Measurements from ENCODE around the gene DNAH17.

DNA sequence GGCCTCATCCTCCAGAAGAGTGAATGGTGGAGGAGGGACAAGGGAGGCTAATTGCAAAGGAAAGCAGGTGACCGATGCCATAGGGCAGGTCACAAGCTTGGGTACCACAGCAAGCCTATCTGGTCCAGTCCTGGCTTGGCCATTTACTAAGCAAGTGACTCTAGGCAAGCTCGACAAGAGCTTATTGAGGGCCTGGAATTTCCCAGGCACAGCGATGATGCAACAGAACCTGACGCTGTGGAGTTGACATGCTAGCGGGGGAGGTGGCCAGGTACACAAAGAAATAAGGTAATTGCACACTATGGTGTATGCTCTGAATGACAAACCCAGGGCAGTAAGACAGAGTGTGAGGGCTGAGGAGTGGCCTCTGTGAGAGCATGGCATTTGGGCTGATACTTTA, 100.2 kb downstream of the DNAH17 start:
- TF ChIP-seq, protein P1, sequence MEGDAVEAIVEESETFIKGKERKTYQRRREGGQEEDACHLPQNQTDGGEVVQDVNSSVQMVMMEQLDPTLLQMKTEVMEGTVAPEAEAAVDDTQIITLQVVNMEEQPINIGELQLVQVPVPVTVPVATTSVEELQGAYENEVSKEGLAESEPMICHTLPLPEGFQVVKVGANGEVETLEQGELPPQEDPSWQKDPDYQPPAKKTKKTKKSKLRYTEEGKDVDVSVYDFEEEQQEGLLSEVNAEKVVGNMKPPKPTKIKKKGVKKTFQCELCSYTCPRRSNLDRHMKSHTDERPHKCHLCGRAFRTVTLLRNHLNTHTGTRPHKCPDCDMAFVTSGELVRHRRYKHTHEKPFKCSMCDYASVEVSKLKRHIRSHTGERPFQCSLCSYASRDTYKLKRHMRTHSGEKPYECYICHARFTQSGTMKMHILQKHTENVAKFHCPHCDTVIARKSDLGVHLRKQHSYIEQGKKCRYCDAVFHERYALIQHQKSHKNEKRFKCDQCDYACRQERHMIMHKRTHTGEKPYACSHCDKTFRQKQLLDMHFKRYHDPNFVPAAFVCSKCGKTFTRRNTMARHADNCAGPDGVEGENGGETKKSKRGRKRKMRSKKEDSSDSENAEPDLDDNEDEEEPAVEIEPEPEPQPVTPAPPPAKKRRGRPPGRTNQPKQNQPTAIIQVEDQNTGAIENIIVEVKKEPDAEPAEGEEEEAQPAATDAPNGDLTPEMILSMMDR (IDR thresholded peaks at IDR 0.05 in 2 of 3, conservative IDR thresholded peaks at IDR 0.05 in 1 of 3; ENCODE audit: borderline replicate concordance in 1 of 3, insufficient read depth in 1 of 3, low read depth in 2 of 3, low read length in 2 of 3): no peak
- no peak for TF ChIP-seq ZFX (IDR thresholded peaks at IDR 0.05)
- TF ChIP-seq, protein P2, sequence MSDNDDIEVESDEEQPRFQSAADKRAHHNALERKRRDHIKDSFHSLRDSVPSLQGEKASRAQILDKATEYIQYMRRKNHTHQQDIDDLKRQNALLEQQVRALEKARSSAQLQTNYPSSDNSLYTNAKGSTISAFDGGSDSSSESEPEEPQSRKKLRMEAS (IDR thresholded peaks at IDR 0.05): no peak
- TF ChIP-seq CEBPB (IDR thresholded peaks at IDR 0.05; ENCODE audit: low read depth): no peak
- no peak for TF ChIP-seq EZH2 (IDR thresholded peaks at IDR 0.05)
- no peak for TF ChIP-seq JUND (IDR thresholded peaks at IDR 0.05)
- no peak for TF ChIP-seq ZNF274 (IDR thresholded peaks at IDR 0.05; ENCODE audit: low read depth, low read length)
- no peak for TF ChIP-seq POLR2AphosphoS5 (IDR thresholded peaks at IDR 0.05; ENCODE audit: low read depth, low read length)
- no peak for TF ChIP-seq EZH2phosphoT487 (IDR thresholded peaks at IDR 0.05; ENCODE audit: borderline replicate concordance)
- TF ChIP-seq YY1 (IDR thresholded peaks at IDR 0.05; ENCODE audit: extremely low read depth, insufficient replicate concordance, low read depth, low read length): no peak
- no peak for TF ChIP-seq POLR2A (IDR thresholded peaks at IDR 0.05; ENCODE audit: borderline replicate concordance, extremely low read depth, insufficient read depth, insufficient read length)
- TF ChIP-seq, protein P3, sequence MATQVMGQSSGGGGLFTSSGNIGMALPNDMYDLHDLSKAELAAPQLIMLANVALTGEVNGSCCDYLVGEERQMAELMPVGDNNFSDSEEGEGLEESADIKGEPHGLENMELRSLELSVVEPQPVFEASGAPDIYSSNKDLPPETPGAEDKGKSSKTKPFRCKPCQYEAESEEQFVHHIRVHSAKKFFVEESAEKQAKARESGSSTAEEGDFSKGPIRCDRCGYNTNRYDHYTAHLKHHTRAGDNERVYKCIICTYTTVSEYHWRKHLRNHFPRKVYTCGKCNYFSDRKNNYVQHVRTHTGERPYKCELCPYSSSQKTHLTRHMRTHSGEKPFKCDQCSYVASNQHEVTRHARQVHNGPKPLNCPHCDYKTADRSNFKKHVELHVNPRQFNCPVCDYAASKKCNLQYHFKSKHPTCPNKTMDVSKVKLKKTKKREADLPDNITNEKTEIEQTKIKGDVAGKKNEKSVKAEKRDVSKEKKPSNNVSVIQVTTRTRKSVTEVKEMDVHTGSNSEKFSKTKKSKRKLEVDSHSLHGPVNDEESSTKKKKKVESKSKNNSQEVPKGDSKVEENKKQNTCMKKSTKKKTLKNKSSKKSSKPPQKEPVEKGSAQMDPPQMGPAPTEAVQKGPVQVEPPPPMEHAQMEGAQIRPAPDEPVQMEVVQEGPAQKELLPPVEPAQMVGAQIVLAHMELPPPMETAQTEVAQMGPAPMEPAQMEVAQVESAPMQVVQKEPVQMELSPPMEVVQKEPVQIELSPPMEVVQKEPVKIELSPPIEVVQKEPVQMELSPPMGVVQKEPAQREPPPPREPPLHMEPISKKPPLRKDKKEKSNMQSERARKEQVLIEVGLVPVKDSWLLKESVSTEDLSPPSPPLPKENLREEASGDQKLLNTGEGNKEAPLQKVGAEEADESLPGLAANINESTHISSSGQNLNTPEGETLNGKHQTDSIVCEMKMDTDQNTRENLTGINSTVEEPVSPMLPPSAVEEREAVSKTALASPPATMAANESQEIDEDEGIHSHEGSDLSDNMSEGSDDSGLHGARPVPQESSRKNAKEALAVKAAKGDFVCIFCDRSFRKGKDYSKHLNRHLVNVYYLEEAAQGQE (IDR thresholded peaks at IDR 0.05; ENCODE audit: low read depth): no peak
- no peak for TF ChIP-seq FOSL1 (IDR thresholded peaks at IDR 0.05; ENCODE audit: low read depth)

Data from HCT116 (cell line).